Lower leg skin (tissue), 3 donors: Measurements from ENCODE around the gene BNIP3.

Experiments used
- POLR2A ChIP-seq, 2 donors: fragments of 450-650 bp; IDR thresholded peaks; one replicate each; pipeline ENCODE4 v1.6.1; 2016 to 2017; ENCODE audit warnings: antibody characterized with exemption in 2 of 2, mild to moderate bottlenecking in 1 of 2, moderate library complexity in 1 of 2
- TF ChIP-seq, protein P1 (sequence below), 3 donors: fragments of 450-650 bp; IDR thresholded peaks; one replicate each; pipeline ENCODE4 v1.5.1; 2016; ENCODE audit warnings: antibody characterized with exemption in 3 of 3, mild to moderate bottlenecking in 3 of 3, moderate library complexity in 2 of 3

DNA sequence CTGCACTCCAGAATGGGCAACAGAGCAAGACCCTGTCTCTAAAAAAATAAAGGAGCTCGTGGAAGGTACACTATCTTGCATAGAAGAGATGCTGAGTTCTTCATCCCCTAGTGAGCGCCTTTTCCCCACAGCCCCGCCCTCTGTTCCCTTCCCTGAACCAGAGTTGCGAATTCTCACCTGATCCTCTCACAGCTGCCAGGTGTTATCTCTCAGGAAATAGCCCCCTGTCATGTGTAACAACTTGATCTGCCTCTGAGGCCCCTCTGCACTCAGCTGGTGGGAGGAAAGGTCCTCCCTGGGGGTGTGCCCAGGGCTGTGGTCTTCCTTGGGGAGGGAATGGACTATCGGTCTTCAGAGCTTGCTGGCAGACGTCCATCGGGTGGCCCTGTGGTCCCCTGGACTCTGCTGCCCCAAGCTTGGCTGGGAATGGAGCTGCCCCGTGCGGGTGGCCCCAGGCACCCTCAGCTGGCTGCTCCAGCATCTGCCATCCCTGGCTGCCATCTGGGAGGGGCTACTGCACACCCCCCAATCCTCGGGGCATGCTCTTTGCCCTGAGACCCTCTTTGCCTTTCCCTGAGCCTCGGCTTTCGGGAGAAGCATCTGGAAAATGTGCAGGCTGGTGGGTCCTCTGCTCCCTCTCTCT, 21.7 kb upstream of the BNIP3 start:
- TF ChIP-seq, protein P1, sequence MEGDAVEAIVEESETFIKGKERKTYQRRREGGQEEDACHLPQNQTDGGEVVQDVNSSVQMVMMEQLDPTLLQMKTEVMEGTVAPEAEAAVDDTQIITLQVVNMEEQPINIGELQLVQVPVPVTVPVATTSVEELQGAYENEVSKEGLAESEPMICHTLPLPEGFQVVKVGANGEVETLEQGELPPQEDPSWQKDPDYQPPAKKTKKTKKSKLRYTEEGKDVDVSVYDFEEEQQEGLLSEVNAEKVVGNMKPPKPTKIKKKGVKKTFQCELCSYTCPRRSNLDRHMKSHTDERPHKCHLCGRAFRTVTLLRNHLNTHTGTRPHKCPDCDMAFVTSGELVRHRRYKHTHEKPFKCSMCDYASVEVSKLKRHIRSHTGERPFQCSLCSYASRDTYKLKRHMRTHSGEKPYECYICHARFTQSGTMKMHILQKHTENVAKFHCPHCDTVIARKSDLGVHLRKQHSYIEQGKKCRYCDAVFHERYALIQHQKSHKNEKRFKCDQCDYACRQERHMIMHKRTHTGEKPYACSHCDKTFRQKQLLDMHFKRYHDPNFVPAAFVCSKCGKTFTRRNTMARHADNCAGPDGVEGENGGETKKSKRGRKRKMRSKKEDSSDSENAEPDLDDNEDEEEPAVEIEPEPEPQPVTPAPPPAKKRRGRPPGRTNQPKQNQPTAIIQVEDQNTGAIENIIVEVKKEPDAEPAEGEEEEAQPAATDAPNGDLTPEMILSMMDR (IDR thresholded peaks at IDR 0.05), result no peak
- no peak for TF ChIP-seq POLR2A (IDR thresholded peaks at IDR 0.05)
